ENCODE results near the gene SERPINB6. TPM values are rescaled to one million over a fixed set of nuclear protein-coding genes. Genes with fewer than 3 reads are reported as not detected.

SERPINB6 gene
- total RNA-seq, 1 donor from 2014 or later, result 14.0 TPM

DNA sequence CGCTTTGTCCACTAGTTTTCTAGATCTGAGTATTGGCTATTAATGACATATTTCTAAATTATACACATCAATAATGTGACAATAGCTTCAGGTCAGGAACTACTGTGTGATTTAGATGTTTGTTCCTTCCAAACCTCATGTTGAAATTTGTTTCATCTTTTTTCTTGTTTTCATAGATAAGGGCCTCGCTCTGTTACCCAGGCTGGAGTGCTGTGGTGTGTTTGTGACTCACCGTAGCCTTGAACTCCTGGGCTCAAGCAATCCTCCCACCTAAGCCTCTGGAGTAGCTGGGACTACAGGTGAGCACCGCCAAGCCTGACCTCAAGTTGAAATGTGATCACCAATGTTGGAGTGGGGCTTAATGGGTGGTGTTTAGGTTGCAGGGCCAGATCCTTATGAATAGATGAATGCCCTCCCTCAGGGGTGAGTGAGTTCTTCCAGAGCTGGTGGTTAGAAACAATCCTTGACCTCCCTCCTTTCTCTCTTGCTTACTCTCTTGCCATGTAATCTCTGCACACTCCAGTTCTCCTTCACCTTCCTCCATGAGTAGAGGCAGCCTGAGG is 22.5 kb upstream of the SERPINB6 start:
- Mint-ChIP-seq H3K27me3 (ENCODE audit: unreplicated experiment) (peaks cover 3% of the 10 kb centered on the region), H3K9me3 (ENCODE audit: unreplicated experiment) (peaks cover 2% of the 10 kb centered on the region), H3K36me3 (ENCODE audit: unreplicated experiment) (no peaks in the 10 kb centered on the region), H3K4me3 (ENCODE audit: unreplicated experiment) (no peak overlapping the region), H3K27ac (ENCODE audit: unreplicated experiment) (no peak overlapping the region), H3K4me1 (ENCODE audit: low read depth, unreplicated experiment) (peaks cover 10% of the 10 kb centered on the region)
- no peak for DNase-seq
- TF ChIP-seq, protein P1, sequence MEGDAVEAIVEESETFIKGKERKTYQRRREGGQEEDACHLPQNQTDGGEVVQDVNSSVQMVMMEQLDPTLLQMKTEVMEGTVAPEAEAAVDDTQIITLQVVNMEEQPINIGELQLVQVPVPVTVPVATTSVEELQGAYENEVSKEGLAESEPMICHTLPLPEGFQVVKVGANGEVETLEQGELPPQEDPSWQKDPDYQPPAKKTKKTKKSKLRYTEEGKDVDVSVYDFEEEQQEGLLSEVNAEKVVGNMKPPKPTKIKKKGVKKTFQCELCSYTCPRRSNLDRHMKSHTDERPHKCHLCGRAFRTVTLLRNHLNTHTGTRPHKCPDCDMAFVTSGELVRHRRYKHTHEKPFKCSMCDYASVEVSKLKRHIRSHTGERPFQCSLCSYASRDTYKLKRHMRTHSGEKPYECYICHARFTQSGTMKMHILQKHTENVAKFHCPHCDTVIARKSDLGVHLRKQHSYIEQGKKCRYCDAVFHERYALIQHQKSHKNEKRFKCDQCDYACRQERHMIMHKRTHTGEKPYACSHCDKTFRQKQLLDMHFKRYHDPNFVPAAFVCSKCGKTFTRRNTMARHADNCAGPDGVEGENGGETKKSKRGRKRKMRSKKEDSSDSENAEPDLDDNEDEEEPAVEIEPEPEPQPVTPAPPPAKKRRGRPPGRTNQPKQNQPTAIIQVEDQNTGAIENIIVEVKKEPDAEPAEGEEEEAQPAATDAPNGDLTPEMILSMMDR (IDR thresholded peaks at IDR 0.05; ENCODE audit: partially characterized antibody, unreplicated experiment), result no peak

DNA sequence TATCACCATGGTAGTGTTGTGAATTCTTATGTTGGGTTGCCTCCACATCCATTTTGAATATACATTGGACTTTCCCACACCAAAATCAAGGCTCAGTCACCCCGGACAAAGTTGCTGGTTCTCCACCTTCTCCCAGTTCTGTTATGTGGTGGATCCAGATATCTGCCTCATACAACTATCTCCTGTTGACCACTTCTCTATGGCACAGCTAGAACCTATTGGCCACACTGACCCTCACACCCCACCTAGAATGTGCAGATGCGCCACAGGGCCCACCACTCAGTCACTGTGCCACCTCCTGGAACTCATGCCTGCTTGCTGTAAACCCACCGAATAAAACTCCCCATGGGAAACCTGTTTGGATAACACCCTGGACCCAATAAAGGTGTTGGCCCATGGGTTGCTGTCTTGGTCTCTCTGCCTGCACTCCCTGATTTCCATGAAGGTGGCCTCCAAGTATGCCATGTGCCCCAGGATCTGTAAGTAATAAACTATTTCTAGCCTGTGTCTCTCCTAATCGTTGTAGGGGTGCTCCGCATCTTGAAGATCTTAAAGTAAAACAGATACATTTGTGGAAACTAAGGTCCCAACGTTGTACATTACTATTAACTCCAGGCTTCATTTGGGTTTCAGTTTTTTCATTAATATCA is 21.1 kb upstream of the SERPINB6 start:
- Mint-ChIP-seq H3K27ac (ENCODE audit: unreplicated experiment) (no peak overlapping the region), H3K4me1 (ENCODE audit: low read depth, unreplicated experiment) (peaks cover 16% of the 10 kb centered on the region), H3K36me3 (ENCODE audit: unreplicated experiment) (no peaks in the 10 kb centered on the region), H3K9me3 (ENCODE audit: unreplicated experiment) (peaks cover 12% of the 10 kb centered on the region), H3K4me3 (ENCODE audit: unreplicated experiment) (no peak overlapping the region), H3K27me3 (ENCODE audit: unreplicated experiment) (peaks cover 12% of the 10 kb centered on the region)
- TF ChIP-seq, protein P1 (IDR thresholded peaks at IDR 0.05; ENCODE audit: partially characterized antibody, unreplicated experiment), result no peak
- no peak for DNase-seq

DNA sequence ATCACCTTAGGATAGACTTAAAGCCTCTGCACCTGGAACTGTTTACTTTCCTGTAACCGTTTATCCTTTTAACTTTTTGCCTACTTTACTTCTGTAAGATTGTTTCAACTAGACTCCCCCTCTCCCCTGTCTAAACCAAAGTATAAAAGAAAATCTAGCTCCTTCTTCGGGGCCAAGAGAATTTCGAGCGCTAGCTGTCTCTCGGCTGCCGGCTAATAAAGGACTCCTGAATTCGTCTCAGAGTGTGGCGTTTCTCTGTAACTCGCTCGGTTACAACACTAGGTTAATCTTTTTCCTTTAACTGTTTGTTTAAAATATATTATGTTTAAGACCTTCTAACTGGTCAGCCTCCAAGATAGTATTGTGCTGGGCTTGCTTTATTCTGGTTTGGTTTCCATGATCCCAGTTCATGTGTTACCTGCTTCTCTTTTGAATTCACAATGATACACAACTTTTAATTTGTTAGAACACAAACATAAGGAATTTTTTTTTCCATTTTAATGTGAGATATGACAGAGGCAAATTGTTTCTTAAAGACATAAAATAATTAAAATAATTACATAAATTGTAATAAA is 19.7 kb upstream of the SERPINB6 start:
- peaks cover 18% of the 10 kb centered on the region for H3K4me1 Mint-ChIP-seq (ENCODE audit: low read depth, unreplicated experiment)
- peak overlapping the region; percentile 100 for H3K27ac Mint-ChIP-seq (ENCODE audit: unreplicated experiment)
- H3K4me3 Mint-ChIP-seq (ENCODE audit: unreplicated experiment), result peak overlapping the region; percentile 95
- H3K36me3 Mint-ChIP-seq (ENCODE audit: unreplicated experiment), result no peaks in the 10 kb centered on the region
- H3K9me3 Mint-ChIP-seq (ENCODE audit: unreplicated experiment), result peaks cover 12% of the 10 kb centered on the region
- TF ChIP-seq, protein P1 (IDR thresholded peaks at IDR 0.05; ENCODE audit: partially characterized antibody, unreplicated experiment), result no peak
- peaks cover 12% of the 10 kb centered on the region for H3K27me3 Mint-ChIP-seq (ENCODE audit: unreplicated experiment)
- no peak for DNase-seq

DNA sequence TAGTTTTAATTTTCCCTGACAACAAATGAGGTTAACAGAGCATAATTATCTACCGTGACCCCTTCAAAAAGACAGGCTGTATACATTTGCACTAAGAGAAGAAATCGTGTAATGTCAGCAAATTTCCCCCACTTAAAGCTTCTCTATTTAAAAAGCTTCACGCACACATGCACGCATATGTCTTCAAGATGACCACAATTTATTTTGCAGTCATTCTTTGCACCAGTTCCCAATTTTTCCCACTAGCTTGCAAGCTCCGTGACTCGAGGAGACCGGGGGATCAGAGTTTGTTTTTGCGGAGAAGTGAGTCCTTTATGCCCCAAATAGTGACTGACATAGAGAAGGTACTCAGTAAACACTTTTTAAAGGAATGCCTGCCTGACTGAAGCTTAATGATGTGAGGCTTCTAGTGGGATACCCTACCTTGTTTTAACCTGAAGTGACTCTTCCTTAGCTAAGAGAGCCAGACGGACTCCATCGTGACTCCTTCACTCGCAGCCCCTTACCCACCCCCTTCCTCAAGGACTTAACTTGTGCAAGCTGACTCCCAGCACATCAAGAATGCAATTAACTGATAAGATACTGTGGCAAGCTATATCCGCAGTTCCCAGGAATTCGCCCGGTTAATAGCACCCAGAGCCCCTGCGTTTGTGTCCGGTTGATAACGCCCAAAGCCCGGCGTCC is 19.0 kb upstream of the SERPINB6 start:
- DNase-seq, result no peak
- Mint-ChIP-seq H3K36me3 (ENCODE audit: unreplicated experiment) (no peaks in the 10 kb centered on the region), H3K27me3 (ENCODE audit: unreplicated experiment) (peaks cover 9% of the 10 kb centered on the region), H3K27ac (ENCODE audit: unreplicated experiment) (peak overlapping the region; percentile 100), H3K4me1 (ENCODE audit: low read depth, unreplicated experiment) (peaks cover 18% of the 10 kb centered on the region), H3K4me3 (ENCODE audit: unreplicated experiment) (peak overlapping the region; percentile 95), H3K9me3 (ENCODE audit: unreplicated experiment) (peaks cover 12% of the 10 kb centered on the region)
- TF ChIP-seq, protein P1 (IDR thresholded peaks at IDR 0.05; ENCODE audit: partially characterized antibody, unreplicated experiment), result no peak

Measured in glutamatergic neuron (in vitro differentiated cells).